Epidermal melanocyte (primary cell): ENCODE measurements around the gene MAP4K2.
"Not testable (repeated sequence)": the region's sequence is repeated elsewhere in the genome, so short reads cannot be mapped to it uniquely, and the experiment has no call there.

Source experiments
- DNase-seq: peaks from one replicate; pipeline ENCODE4 v3.0.0; 2011; ENCODE audit warnings: low spot score; ENCODE audit not compliant: insufficient read length

MAP4K2 gene

DNA sequence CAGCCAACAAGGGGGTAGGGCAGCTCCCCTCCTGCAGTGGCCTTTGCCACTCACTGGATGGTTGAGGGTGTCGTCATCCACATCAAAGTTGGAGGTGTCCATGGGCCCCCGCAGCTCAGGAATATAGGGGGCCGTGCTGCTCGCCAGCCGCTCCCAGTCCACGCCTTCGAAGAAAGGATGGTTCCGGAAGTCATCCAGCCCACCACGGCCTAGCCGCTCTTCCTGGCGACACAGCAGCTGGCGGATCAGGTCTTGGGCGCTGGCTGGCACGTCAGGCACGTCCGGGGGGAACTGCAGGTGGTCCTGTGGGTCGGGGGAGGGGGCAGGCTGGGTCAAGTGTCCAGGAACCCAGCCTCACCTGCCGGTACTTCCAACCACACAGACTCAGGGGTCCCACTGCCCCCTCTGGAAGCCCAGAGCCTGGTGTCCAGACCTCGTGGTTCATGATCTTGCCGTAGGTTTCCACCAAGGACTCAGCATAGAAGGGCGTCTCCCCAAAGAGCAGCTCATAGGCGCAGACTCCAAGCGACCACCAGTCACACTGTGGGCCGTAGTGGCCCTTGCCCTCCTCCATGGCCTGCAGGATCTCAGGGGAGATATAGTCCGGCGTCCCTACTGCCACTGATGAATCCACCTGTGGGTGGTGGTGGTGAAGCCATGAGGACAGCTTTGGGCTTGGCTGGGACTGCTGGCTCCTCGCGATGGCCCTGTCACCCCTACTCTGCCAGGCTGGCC is 35.8 kb upstream of the MAP4K2 start:
- no peak for DNase-seq

DNA sequence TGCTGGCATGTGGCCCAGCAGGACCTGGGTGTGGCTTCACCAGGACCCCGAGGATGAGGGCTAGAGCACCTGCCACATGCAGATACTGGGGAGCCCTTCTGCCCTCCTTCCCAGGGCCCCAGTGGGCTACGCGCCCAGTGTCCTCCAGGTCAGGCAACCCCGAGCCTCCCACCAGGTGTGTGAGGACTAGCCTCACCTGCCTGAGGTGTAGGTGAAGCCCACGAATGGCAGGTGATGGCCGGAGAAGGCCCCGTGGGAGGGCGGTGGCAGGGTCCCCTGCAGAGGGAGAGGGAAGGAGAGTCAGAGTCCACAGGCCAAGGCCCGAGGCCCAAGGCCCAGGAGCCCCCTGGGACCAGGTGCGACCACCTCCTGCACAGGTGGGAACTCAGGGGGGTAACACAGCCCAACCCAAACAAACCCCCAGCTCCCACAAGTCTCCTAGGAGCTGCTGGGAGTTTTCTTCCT is 34.9 kb upstream of the MAP4K2 start:
- DNase-seq, result no peak

DNA sequence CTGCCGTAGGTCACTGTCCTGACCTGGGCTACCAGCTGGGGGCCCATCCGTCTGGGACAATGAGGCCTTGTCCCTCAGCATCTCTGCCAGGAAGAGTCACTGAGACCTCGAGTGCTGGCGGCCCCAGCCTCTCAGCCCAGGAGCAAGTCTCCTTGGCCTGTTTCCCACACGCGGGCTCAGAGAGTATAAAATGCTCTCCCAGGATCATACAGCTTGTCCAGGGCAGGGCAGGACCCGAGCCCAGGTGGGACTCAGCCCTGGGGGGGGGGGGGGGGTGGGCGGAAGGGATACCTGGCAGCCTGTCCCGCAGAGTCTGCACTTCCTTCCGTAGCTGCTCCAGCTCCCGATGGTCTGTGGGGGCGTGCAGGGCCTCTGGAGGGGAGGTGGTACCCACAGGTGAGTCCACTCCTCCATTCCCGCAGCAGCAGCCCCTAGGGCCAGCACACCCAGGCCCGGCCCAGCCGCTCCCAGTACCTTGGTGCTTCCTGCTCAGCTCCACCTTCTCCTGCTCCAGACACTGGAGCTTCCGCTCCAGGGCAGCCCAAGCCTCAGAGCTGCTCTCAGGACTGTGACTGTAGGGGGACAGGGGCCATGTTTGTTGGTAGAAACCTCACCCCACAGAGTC is 33.5 kb upstream of the MAP4K2 start:
- DNase-seq, result no peak

DNA sequence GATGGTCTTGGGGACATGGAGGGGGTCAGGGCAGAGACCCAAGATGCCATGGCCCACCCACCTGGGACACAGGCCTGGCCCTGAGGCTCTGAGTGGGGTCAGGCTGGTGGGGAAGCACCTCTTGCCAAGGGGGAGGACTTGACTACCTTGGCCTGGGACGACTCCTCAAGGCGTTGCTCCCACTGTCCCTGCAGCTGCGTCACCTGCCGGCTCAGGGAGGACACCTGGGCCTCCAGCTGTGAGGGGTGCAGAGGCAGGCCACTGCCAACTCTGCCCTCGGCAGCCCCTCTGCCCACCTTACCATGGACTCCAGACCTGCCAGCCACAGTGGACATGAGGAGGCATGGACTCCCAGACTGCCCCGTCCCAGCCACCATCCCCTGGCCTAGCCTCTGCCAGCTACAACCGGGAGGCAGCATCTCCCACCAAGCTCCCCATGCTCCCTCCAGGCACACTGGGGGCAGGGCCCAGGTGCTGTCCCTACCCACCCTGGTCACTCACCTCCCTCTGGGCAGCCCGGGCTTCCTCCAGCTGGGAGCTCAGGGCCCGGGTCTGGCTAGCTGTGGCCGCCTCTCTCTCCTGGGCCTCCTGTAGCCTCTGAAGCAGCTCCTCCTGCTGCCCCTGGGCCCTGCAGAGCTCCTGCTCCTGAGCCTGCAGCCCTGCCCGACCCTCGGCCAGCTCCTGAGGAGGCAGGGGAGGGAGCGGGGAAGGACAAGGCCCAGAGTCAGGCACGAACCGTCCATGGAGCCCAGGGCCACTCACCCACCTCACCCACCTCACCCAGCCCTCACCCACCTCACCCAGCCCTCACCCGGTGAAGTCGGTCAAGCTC is 32.8 kb upstream of the MAP4K2 start:
- DNase-seq, result no peak

DNA sequence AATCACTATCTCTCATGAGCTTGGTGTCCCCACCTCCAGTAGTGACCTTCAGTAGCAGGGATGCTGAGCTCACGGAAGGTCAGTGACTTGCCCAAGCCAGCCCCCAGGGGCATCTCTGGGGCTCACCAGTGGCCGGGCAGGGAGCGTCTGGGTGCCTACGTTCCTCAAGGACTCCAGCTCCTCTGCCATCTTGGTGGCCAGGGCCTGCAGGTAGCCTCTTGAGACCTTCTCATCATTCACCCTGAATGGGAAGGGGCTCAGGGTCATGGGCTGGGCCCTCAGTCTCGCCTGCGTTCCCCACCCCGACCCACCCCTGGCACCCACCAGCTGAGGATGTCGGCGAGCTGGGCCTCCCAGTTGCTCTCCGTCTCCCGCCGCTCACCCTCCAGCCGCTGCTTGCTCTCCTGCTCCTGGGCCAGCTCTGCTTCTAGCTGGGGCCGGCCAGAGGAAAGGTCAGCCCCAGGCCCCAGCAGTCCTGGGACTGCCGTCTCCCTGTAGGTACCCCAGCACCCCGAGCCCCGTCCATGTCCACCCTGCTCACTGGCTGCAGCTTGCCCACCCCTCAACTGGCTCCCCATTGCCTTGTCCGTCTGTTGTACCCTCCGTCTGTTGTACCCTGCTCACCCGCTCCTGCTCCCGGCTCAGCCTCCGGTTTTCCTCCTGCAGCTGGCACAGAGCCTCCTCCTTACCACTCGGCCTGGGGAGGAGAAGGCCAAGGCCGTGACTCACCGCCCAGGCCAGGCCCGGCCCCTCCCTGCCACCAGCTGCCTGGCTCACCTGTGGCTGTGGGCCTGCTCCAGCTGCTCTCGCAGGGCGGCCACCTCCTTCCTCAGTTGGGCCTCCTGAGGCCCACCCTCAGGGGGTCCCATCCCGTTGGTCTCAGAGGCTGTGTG is 32.0 kb upstream of the MAP4K2 start:
- DNase-seq, result no peak

DNA sequence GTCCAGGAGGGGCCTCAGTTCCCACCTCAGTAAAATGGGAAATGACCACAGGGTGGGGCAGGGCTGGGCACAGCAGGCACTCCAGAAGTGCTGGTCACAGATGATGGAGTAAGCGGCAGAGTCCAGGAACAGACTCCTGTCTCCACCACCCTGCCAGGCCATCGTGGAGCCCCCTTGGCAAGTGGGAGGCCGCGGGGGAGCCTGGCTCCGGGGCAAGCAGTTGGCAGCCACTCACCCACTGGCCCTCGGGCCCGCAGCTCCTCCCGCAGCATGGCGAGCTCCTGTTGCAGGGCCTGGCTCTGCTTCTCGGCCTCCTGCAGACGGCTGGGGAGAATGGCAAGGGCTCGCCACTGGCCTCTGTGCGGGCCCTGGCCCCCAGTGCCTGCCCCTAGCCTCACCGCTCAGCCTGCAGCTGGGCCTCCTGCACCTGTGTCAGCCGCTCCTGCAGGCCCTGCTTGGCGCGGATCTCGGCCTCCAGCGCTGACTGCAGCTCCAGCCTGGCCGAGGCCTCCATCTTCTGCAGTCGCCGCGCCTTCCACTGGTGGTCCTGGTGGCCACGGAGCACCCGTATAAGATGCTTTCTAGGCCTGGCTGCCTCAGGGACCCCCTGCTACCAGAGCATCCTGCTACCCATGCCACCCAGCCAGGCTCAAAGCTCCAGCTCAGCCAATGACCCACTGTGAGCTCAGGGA is 31.2 kb upstream of the MAP4K2 start:
- no peak for DNase-seq

GRCh38 chr11:64833509-64833908 is 30.5 kb upstream of the MAP4K2 start:
- no peak for DNase-seq

DNA sequence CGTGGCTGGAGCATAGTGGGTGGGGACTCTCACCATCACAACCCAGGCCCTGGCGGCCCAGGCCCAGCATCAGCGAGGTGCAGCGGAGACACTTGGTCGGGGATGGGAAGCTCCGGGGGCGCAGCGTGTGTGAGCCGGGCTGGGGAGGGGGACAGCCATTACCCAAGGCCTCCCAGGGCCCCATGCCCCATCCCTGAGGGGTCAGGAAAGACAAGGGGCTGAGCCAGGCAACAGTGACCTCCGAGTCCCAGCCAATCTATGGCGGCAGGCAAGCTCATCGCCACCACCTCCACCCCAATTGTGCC is 30.1 kb upstream of the MAP4K2 start:
- no peak for DNase-seq

- no peak for DNase-seq
Observed at GRCh38 chr11:64832467-64833197, 29.6 kb upstream of the MAP4K2 start.

DNA sequence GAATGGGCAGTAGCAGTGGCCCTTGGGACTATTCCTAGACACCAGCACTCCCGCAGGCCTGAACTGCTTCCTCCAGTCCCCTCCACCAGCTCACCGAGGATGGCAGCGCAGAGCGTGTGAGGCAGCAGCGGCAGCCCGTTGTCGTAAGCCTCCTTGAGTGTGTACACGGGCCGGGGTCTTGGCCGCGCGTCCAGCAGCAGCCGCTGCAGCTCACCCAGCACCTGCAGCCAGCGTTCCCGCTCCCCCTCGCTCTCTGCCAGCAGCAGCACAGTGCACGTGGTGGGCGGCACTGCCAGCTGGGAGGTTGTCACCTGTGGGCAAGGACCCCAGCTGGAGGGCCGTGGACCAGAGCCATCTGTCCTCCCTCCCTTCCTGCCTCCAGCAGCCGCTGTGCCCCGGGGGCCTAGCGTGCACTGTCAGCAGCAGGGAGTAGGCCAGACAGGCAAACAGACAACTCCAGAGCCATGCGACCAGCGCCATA is 28.4 kb upstream of the MAP4K2 start:
- DNase-seq, result no peak

GRCh38 chr11:64829536-64830251 is 26.7 kb upstream of the MAP4K2 start:
- no peak for DNase-seq

DNA sequence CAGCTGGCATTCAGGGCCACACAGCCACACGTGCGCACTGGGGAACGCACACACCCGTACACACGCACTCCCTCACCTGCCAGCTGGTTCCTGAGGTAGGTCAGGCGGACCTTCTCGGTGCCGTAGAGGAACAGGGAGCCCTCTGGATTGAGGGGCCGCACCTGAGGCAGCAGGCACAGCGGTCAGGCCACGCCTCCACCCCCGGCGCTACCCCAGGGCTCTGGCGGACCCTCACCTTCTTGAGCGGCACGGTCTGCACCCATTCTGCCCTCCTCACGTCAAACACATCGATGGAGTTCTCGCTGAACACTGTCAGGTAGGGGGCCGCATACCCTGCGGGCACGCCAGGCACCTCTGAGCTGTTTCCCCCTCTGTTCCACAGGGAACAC is 24.4 kb upstream of the MAP4K2 start:
- DNase-seq, result no peak

DNA sequence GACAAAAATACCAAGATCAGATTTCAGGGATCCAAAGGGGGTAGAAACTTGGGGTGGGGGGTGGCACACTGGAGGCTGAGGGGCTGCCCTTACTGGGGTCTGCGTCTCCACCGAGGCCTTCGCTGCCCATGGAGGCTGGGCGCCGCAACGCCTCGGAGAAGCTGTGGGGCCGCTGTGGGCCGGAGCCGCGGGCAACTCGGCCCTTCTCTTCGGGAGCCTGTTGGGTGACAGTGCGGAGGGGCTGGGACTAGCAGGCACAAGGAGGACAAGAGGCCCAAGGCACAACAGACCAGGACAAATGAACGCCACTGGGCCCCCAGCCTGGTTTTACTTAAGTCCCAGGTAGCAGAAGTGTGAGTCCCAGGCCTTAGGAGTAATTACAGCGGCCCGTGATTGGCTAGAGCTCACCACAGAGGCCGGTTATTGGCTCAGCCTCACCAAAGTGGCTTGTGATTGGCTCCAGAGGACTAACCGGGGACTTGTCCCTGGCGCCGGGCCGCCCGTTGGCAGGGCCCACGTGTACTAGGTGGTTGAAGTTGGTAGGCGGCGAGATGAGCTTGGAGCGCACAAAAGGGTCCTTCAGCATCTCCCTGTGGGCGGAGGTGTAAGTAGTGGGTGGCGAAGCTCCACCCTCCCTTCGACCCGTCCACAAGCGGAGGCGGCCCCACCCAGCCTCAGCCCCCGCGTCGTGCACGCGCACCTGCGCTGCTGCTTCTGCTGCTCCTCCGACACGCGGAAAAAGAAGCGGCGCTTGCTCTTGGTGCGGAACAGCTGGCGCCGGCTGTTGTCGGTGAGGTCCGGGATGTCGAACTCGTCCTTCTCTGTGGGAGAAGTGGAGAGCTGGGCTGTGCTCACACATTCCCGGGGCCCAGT is 23.8 kb upstream of the MAP4K2 start:
- no peak for DNase-seq

- DNase-seq, result no peak
Observed at GRCh38 chr11:64826062-64826461, 23.0 kb upstream of the MAP4K2 start.

GRCh38 chr11:64823568-64824119 is 20.6 kb upstream of the MAP4K2 start:
- no peak for DNase-seq

DNA sequence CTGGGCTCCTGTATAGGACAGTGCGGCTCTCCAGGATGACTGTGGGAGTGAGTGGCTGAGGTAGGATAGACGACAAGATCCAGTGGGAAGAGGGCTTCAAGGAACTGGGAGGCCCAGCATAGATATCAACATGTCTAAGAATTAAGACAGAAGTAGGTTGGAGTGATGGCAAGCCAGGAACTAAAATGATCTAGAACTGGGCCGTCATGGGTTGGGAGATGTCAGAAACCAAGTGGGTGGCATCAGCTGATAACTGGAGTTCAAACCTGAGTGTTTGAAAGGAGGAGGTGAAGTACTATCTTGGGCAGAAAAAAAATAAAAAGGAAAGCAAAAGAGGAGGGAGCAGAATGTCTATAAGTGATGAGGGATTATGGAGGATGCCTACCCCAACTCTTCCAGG is 14.5 kb upstream of the MAP4K2 start:
- DNase-seq, result no peak

GRCh38 chr11:64815433-64815832 is 12.4 kb upstream of the MAP4K2 start:
- not testable (repeated sequence) for DNase-seq

DNA sequence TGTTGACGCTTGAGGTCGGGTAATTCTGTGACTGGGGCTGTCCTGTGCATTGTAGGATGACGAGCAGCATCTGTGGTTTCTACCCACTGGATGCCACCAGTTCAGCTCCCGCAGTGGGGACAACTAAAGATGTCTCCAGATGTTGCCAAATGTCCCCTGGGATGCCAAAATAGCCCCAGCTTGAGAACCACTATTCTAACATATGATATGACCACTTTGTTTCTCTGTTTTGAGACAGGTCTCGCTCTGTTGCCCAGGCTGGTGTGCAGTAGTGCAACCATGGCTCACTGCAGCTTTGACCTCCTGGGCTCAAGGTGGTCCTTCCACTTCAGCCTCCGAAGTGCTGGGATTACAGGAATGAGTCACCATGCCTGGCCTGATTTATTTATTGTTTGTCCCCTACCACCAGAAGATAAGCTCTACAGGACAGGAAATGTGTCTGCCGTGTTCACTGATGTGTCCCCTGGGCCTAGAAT is 11.7 kb upstream of the MAP4K2 start:
- DNase-seq, result no peak
